Left cardiac atrium (tissue), 4 donors: ENCODE data around the gene BUD31. TPM values are rescaled to one million over a fixed set of nuclear protein-coding genes. Genes with fewer than 3 reads are reported as not detected.
A peak's percentile ranks its signal among the peaks of the same experiment; 100 is the strongest.
"Not testable (repeated sequence)": the region's sequence is repeated elsewhere in the genome, so short reads cannot be mapped to it uniquely, and the experiment has no call there.

Experiments used
- ATAC-seq, 2 donors: fragments of 200-7000 bp; cut with Tn5 transposase; one replicate each; pipeline ENCODE4 v1.9.1; 2020; ENCODE audit warnings: mild to moderate bottlenecking in 2 of 2, moderate library complexity in 2 of 2
- DNase-seq: peaks from one replicate; pipeline ENCODE4 v3.0.0-alpha.2; 2020
- intact Hi-C, 2 donors: fragments of 100-400 bp; cut with DNase I; formaldehyde crosslinking; loops; one replicate each; pipeline versions ENCODE4 v1.14.1 to v1.15.1; 2022 to 2023
- total RNA-seq, 2 donors: library from RNA; stranded (reverse); fragmentation: NEBNext Ultra II Directional; extraction: Animal tissue kit (Norgen Biotek cat#: 25700); gene quantifications; one replicate each; pipeline ENCODE4 v1.2.1, GENCODE V29; 2021
- donor health status: DM: no; HTN: yes; CAD: no.
- donor health status: DM: no; HTN: yes; CAD: no; lungs with severe emphysema.
- donor health status: DM: yes; HTN: yes; CAD: no.
- donor health status: Dilated cardiomyopathy.

The BUD31 gene
- total RNA-seq, 2 donors from 2014 or later = 44.9 to 51.7 TPM

DNA sequence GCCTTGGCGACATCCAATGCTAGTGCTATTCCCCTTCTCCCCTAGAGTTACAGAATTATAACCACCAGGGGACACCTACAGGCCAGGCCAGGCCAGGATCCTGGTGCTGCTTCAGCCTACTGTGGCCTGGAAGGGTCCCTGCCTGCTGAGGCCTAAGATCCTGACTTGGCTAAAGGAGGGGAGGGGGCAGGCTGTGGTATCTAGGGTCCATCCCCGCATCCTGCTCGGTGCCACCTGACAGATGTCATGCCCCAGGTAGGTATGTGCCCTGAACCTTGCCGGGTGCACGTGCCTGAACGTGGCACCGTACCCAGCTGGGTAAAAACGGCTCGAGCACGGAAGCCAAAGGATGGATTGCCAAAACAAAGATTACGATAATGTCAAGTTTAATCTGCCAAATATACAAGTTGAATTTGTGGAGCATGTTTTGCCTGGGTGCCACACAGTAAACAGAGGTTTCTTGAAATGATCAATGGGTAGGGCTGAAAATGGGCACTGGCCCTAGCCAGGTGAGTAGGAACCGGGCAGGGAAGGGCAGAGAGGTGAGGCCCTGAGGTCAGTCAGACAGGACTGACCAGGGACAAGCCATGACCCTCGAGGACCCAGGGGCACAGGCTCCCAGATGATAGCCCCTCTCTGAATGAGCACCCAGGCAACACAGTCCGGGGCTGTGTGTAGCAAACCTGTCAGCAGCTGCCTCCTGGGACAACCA is 13.0 kb upstream of the BUD31 start:
- DNase-seq (no peak), ATAC-seq (no peak)
- intact Hi-C loops = no loop called here

DNA sequence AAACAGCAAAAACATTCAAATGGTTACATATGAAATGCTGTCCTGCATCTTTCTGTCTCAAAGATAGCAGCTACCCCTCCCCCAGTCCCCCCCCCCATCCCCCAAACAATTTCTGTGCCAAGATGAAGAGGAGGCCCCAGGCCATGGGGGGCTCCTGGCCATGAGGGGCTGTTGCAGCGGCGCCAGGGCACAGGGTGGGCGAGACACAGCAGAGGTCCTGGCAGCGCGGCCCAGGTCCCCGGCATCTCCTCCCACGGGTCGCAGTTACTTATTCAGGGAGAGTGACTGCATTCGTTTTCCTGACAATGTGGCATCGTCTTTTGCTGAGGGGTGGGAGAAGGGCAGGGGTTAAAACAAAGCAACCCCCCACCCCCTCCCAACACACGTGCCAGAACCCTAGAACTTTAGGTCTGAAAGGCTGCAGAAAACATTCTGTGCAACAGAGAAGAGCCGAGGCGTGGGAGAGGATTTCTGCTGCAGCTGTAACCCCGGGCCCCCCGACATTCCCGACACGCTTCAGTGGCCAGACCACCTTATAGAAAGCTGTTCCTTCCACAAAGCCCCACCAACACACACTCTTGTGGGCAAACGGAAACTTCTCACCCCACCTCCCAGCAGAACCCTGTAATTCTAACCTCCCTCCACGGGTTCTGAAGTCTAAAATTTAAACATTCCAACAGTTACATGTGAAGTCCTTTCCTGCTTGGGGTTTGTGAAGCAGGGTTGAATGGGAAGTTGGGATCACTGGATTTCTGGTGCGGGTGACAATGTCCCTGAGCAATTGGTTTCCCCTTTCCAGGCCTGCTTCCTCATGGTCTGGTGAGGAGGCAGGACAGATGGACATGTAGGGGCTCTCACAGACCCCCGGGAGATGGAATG is 12.1 kb upstream of the BUD31 start:
- ATAC-seq (no peak), DNase-seq (no peak)
- intact Hi-C loops = no loop called here

DNA sequence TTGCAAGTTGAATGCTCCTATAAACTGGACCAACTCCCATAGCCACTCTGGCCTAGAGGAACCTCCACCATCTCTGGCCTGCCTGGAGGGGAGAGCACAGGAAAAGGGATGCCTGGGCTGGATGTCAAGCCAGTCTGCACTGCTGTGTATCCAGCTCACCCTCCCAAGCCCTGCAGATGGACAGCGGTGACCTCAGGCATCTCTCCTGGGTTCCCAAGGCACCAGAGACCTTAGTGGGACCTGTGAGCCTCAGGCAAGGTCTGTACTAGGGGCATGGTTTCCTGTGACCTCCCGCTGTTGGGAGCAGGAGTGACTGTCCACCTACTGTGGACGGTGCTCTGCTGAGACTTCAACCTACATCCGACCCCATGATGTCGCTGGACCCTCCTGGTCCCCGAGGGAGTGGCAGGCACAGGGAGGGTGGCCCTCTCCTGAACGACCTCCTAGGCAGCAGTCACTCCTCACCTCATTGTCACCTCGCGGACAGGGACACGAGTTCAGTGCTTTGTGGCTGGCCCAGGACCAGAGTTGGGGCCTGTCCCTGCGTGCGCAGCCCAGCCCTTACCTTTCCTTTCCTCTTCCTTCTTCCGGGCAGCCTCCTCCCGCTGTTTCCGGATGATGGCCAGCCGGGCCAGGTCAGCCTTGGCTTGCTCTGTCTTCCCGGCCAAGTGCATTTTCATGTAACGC is 11.3 kb upstream of the BUD31 start:
- ATAC-seq = no peak
- no peak for DNase-seq
- intact Hi-C loops = no loop called here

DNA sequence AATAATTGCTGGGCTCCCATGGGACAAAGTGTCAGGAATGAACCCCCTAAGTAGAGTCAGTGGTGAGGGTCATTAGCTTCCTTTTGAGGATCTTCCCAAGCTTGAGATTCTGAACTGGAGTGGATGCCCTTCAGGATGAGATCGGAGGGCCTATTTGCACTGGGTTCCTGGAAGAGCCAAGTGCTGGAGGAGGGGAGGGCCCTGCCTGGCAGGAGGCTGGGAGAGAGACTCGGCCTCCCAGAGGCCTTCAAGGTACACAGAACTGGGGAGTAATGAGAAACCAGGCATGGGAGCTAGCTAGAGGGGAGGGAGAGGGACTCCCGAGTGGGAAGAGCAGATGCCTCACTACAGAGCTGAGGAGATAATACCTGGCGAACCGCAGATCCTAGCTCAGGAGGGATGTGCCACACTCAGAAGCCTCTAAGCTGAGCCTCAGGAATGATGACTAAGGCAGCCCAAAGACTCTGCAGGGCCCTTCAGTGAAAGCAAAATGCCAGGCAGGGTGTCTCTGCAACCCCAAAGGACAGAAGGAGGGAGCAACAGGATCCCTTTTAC is 9.8 kb upstream of the BUD31 start:
- ATAC-seq = no peak
- DNase-seq = no peak
- intact Hi-C loops = no loop called here

DNA sequence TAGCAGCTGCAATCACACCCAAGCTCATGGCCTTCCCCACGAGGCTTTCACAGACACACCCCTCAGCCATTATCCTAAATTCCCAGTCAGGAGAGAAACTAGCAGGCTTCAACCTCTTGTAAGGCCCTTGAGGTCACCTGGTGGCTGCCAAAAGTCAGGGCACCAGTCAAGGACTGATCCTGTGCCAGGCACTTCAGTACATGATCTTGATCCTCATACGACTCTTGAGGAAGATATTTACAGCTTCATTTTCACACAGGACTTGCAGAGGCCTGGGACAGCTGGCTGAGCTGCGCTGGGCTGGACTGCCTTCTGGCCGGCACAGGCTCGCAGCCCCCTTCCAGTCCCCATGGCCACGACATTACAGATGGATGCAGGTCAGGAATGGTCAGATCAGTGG is 9.2 kb upstream of the BUD31 start:
- ATAC-seq = no peak
- DNase-seq = no peak
- intact Hi-C loops = no loop called here

DNA sequence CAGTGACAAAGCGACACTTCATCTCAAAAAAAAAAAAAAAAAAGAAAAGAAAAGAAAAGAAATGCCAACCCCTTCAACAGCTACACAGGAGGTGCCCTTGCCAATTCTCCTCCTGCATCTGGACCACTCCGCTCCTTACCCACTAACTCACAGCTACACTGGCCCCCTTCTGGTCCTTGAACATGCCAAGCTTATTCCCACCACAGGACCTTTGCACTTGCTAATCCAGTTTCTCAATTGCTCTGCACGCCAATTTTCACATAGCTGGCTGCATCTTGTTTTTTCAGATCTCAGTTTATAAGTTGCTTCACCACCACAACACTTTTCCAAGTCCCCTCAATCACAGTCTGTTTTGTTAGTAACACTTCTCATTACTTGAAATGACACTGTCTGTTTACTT is 5.9 kb upstream of the BUD31 start:
- intact Hi-C loops = no loop called here
- ATAC-seq = no peak
- DNase-seq = no peak

DNA sequence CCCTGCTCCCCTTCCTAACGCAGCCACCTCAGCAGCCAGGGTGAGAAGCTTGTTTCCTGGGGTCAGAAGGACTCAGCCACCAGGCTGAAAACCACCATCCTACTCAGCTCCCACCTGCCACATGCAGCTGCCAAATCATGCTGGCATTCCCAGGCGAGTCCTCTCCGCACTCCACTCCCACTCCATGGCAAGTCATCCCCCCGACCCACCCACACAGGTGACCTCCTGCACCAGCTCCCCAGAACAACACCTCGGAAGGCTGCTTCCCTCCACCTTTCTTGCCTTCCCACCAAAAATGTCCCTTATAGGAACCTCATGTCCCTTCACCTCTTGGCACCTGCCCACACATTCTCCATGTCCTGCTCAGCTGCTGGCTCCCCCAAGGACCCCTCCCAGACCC is 5.0 kb upstream of the BUD31 start:
- intact Hi-C loops = no loop called here
- no peak for DNase-seq
- no peak for ATAC-seq

DNA sequence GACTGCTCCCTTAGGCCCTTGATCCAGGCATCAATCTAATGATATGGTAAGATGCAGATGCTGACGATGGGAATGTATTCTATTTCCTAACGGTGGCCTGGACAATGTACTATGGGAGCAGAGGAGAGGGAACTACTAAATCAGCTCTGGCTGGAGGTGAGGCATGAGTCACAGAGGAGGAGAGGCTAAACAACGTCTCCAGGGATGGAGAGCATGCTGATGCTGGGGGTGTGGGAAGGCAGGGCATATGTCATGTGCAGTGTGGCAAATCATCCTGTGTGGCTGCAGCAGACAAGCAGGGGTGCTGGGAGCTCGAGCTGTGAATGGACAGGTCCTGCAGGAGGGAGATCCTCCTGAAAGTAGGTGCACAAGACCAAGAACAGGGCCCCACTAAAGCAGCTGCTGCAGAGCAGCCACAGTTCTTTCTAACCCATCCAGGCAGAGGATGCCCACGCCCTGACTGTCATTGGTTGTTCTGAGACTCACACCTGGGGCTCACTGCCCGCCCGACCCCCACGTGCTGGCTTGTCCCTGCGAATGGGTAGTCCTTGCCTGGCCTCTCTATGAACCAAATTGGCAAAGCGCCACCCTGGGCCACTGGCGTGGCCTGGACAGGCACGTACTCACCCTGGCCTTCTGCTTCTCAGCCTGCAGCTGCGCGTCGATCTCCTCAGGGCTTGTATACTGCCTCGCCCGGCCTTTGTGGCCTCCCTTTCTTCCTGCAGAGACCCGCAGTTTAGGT is 4.4 kb upstream of the BUD31 start:
- ATAC-seq (no peak), DNase-seq (peak; percentile 46)
- intact Hi-C loops = no loop called here

DNA sequence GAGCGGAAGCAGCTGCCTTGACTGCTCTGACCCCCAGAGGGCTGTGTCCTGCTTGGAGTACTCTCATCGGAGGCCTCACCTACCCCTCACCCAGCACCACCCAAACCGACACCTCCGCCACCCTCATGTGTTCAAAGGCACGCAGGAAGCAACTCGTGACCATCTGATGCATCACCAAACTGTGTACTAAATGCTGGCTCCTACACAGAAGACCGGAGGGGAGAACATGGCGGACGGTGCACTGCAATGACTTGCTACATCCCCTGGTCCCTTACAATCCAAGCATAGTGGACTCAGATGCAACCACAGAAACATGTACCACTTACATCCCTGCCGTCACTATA is 3.8 kb upstream of the BUD31 start:
- ATAC-seq = no peak
- no peak for DNase-seq
- intact Hi-C loops = no loop called here

DNA sequence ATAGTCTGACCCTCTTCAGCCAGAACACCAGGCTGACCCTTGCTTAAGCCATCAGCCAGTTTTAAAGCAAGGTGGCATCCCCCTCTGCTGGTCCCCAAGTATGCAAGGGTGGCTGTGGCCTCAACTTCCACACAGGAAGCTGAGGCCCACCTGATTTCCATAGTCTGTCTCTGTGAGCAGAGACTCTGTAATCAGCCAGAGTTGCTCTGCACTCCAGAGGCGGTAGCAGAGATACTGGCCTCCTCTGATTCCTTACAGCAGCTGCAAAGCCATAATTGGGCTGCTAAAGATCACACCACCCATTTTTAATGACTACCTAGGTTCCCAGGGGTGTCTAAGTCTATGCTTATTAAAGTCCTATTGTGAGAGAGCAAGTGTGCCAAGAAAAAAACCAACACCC is 2.2 kb upstream of the BUD31 start:
- intact Hi-C loops = no loop called here
- ATAC-seq (no peak), DNase-seq (no peak)

DNA sequence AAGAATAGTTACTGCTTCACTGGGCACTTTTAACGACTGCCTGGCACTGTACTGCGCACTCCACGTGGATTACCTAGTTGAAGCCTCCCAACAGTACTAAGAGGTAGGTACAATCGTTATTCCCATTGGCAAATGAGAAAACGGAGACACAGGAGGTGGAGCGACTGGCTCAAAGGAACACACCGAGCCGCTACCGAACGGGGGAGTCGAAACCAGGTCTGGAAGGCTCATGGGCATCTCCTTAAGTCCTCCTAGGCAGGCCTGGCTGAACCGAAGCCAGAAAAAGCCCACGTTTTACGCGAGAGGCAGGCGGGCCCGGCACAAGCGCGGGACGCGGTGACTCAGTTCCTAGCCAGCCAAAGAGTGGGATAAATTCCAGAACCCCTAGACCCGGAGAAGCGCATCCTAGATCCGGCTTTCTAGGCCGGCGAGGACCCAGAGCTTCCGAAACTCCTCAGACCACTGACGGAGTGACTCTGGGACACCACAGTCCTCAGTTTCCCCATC is 844 bp upstream of the BUD31 start:
- intact Hi-C loops = no loop called here
- ATAC-seq (peak; percentile 36 to 76), DNase-seq (peak; percentile 83)

DNA sequence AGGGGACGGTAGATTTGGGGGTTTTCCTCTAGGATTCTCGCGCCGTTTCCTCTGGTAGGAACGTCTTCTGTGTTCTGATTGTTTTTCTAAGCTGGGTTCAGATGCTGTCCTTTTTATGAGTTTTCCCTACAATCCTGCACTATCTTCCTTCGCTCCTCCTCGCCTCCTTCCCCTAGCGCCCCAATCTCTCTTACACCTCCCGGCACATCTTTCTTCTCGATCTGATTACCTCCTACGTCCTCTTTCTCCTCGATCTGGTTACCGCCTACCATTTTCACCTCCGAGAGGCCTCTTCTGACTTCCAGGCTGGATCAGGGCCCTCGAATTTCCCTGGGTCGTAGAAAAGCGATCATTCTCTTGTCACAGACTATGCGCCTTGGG is 413 bp downstream of the BUD31 start:
- intact Hi-C loops = no loop called here
- no peak for ATAC-seq
- DNase-seq = no peak

DNA sequence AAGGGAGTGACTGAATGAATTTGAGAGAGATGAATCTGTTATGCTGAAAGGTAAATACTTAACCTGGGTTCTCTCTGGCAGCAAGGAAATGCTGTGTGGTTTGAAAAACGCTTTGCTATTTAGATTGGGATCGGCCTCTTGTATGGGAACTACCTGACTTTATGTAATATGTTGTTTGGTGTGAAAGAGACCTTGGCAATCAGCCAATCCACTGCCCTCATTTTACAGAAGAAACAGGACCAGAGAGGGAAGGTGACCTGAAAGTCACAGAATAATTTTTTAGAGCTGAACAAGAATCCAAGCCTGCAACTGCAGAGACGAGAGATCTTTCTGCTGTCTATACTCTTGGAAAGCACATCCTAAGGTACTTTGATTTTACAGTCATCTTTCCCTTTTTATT is 1.0 kb downstream of the BUD31 start:
- DNase-seq (no peak), ATAC-seq (no peak)
- intact Hi-C loops = no loop called here

DNA sequence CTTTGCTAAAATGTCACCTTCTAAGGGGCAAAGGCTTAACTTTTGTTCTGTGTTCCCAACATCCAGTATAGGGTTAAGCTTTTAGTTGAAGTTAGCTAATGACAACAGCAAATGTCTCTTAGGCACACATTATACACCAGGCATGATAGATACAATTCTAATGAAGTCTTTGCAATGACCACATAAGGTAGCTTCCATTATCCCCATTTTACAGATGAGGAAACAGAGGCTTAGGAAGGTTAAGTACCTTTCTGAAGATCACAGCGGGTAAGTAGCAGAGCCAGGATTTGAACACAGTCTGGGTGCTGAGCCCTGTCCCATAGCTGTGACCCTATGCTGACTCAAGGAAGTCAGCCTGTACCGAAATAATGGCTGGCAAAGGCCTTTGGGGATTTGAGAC is 1.9 kb downstream of the BUD31 start:
- no peak for DNase-seq
- intact Hi-C loops = no loop called here
- no peak for ATAC-seq

DNA sequence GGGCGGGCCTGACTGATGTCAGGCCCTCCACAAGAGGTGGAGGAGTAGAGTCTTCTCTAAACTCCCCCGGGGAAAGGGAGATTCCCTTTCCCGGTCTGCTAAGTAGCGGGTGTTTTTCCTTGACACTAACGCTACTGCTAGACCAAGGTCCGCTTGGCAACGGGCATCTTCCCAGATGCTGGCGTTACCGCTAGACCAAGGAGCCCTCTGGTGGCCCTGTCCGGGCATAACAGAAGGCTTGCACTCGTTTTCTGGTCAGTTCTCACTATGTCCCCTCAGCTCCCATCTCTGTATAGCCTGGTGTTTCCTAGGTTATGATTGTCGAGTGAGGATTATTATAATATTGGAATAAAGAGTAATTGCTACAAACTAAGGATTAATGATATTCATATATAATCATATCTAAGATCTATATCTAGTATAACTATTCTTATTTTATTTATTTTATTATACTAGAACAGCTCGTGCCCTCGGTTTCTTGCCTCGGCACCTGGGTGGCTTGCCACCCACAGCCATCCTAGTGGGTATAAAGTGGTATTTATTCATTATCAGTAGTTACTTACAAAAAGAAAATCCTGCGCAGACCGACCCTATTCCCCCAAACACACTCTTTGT is 6.9 kb downstream of the BUD31 start:
- DNase-seq = peak; percentile 74
- ATAC-seq, intact Hi-C loops: not testable (repeated sequence)

DNA sequence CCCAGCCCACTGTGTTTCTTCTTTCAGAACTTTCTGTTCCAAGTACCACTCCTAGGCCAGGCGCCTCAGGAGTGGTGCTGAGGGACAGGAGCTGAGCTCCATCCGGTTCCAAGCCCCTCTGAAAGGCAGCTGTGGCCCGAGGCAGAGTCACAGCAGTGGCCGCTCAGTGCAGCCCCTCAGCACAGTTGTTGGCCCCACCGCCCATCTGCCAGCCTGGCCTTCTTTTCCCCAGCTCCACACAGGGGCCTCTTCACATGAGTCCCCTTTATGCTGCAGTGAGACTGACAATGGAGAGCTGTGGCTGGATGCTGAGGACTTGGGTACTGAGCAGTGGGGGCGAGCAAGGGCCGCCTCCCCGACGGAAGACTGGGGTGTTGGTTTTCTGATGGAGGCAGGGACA is 9.5 kb downstream of the BUD31 start:
- intact Hi-C loops = no loop called here
- ATAC-seq (no peak), DNase-seq (peak; percentile 13)

DNA sequence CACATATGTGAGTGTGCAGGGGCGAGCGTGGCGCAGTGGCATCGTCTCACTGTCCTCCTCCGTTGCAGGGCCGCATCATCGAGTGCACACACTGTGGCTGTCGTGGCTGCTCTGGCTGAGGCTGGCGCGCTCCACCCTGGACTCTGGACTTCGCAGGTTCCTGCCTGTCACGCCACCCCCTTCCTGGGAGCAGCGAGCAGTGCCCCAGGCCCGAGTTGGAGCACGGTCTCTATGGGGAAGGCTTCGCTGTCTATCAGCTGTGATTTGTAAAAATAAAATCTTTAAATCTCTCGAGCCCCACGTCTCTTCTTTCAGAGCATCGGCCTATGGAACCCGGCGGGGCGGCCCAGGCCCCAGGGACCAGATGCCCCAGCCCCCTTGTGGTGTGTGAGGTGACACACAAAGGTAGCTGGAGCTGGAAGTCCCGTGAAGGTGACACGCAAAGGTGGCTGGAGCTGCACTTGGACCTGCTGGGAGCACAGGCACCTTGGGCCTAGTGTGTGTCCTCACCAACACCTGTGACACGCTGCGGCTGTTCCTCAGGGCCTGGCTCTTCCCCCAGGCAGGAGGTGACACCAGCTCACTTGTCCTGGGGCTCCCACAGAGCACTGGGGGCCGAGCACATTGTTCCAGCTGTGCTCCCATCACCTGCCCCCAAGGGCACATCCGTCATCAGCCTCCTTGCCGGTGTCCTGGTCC is 10.7 kb downstream of the BUD31 start:
- ATAC-seq = no peak
- intact Hi-C loops = no loop called here
- DNase-seq = peak; percentile 15

DNA sequence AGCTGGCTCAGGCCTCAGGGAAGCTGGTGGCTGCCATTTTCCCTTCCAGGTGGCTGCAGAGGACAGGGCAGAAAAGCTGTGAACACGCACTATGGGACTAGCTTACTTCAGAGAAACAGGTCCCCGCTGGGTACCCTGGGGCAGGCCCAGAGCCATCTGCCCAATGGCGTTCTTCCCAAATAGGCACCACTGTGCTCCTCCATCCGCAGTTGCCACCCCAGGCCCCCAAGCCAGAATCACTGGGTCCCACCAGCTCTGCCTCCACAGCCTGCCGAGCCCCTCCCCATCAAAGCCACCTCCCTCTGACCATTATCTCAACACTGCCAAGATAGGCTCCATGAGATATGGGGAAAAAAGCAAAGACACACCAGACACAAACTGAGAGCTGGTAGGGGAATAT is 11.4 kb downstream of the BUD31 start:
- ATAC-seq (no peak), DNase-seq (peak; percentile 16)
- intact Hi-C loops = no loop called here
